ENCODE measurements around the gene CXCR6.

The CXCR6 gene

GRCh38 chr3:45943207-45943846 is at the start of gene CXCR6:
Gene CXCR6, plus strand, starts transcription at chr3:45943464. Its CDS starts 3,018 bp downstream, at chr3:45946482.
- H3K27ac Mint-ChIP-seq (ENCODE audit: low read depth), result peak within 1 kb of the TSS; percentile 93
- DNase-seq (ENCODE audit: low spot score in 2 of 2) (peak in 1 of 2 donors; percentile 22), ATAC-seq (replicated peaks; ENCODE audit: extremely low read depth, poor library complexity, severe bottlenecking) (peak; percentile 74)

DNA sequence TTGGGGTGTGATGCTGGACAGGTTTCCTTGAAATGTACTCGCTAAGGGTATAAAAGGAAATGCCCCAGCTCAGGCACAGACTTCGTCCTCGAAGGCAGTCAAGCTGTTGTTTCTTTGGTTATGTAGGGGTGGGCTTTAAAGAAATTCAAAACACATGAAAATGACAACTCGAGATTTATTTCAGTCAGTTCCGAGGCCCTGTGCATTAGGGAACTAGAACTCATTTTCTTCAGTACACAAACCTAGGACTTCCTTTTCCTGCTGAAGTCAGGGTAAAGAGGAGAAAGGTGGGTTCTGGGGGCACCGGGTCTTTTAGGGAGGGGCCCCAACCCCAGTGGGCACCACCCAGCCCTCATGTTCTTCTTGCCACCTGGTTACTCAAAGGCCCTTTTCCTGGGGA is 49.2 kb upstream of the CXCR6 start:
- no peaks in the 10 kb centered on the region for H3K27me3 Mint-ChIP-seq
- no peak overlapping the region for H3K27ac Mint-ChIP-seq (ENCODE audit: low read depth)
- no peak overlapping the region for H3K4me3 Mint-ChIP-seq
- ATAC-seq (replicated peaks; ENCODE audit: extremely low read depth, poor library complexity, severe bottlenecking) (no peak), DNase-seq (ENCODE audit: low spot score in 2 of 2) (no peak)
- H3K4me1 Mint-ChIP-seq, result peaks cover 10% of the 10 kb centered on the region
- peaks cover 1% of the 10 kb centered on the region for H3K36me3 Mint-ChIP-seq (ENCODE audit: insufficient read depth)
- no peaks in the 10 kb centered on the region for H3K9me3 Mint-ChIP-seq

More at GRCh38 chr3:45943207-45943846, at the start of gene CXCR6:
- Mint-ChIP-seq H3K9me3 (no peaks in the 10 kb centered on the region), H3K4me3 (peak within 1 kb of the TSS; percentile 71), H3K27me3 (no peaks in the 10 kb centered on the region), H3K36me3 (ENCODE audit: insufficient read depth) (peaks cover 22% of the 10 kb centered on the region), H3K4me1 (peaks cover 90% of the 10 kb centered on the region)

DNA sequence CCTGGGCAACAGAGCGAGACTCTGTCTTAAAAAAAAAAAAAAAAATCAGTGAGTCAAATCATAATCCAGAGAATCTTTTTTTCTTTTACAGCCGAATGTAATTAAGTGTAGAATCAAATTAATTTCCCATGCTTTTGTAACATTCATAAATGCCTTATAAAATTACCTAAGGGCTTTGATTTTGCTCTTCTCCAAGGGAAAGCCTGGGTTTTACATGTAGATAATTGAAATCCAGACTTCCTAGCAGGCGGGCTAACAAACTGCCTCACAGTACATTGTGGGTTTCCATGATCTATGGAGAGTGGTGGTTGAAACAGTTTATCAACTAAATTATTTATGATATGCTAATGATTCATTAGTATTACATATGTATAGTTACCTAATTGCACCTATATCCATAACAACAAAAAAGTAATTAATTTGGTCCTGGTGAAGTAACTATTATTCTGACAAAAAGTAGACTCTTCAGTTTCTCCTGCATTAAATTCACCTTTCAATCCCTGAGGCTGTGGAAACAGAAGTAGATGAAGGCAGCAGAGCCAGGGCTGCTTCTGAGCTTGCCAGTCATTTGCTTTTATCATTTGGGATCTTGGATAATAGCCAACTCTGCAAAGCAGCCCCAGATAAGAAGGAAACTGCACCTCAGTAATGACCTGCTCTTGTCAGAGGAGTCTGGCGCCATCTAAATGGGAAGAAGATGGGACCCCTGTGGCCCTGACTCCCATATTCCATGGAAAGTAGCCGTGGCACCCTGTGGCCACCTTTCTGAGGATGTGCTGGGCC is 47.4 kb upstream of the CXCR6 start:
- no peak overlapping the region for H3K27ac Mint-ChIP-seq (ENCODE audit: low read depth)
- DNase-seq (ENCODE audit: low spot score in 2 of 2) (no peak), ATAC-seq (replicated peaks; ENCODE audit: extremely low read depth, poor library complexity, severe bottlenecking) (no peak)
- no peaks in the 10 kb centered on the region for H3K9me3 Mint-ChIP-seq
- peaks cover 1% of the 10 kb centered on the region for H3K36me3 Mint-ChIP-seq (ENCODE audit: insufficient read depth)
- peaks cover 10% of the 10 kb centered on the region for H3K4me1 Mint-ChIP-seq
- no peak overlapping the region for H3K4me3 Mint-ChIP-seq
- no peaks in the 10 kb centered on the region for H3K27me3 Mint-ChIP-seq

GRCh38 chr3:45896956-45897355 is 46.3 kb upstream of the CXCR6 start:
- no peak for ATAC-seq (replicated peaks; ENCODE audit: extremely low read depth, poor library complexity, severe bottlenecking)
- Mint-ChIP-seq H3K9me3 (no peaks in the 10 kb centered on the region), H3K4me1 (peaks cover 10% of the 10 kb centered on the region), H3K4me3 (no peak overlapping the region), H3K27me3 (no peaks in the 10 kb centered on the region), H3K27ac (ENCODE audit: low read depth) (no peak overlapping the region), H3K36me3 (ENCODE audit: insufficient read depth) (peaks cover 1% of the 10 kb centered on the region)
- DNase-seq (ENCODE audit: low spot score in 2 of 2), result no peak

DNA sequence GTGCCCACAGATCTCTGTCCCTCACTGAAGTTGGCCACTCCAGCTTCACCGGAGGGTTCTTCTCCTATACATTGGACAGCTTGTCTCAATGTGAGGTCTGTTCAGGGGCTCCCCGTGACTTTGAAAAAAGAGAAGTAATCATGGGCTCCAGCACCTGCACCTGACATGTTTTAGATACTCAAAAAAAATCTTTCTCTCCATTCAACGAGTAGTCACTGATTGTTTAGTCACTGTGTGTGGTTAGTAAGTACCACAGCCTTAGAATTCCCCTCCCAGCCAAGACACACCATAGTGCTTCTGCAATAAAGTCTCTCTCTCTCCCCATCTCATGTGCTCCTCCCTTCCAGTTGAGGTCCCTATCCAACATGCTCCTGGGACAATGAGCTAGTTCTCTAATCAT is 38.3 kb upstream of the CXCR6 start:
- Mint-ChIP-seq H3K27ac (ENCODE audit: low read depth) (peak overlapping the region; percentile 35), H3K9me3 (no peaks in the 10 kb centered on the region), H3K36me3 (ENCODE audit: insufficient read depth) (peaks cover 7% of the 10 kb centered on the region), H3K4me3 (no peak overlapping the region), H3K27me3 (no peaks in the 10 kb centered on the region), H3K4me1 (peaks cover 24% of the 10 kb centered on the region)
- ATAC-seq (replicated peaks; ENCODE audit: extremely low read depth, poor library complexity, severe bottlenecking), result no peak
- no peak for DNase-seq (ENCODE audit: low spot score in 2 of 2)

DNA sequence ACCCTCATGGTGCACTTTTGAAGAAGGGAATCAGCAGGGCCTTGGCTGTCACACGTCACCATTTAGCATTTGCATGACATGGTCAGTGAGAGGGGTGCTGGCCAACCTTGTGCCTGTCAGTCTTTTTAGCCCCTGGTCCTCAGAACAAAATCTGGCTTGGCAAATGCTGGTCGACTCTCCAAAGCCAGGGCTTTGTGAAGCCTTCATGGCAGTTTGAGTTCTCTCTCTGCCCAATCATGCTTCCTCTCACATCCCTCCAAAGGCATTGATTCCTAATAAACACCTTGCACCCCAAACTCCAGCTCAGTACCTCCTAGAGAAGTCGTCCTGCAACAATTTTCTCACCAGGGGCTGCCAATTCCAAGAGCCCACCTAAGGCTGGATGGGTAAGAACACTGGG is 37.5 kb upstream of the CXCR6 start:
- Mint-ChIP-seq H3K9me3 (no peaks in the 10 kb centered on the region), H3K4me1 (peaks cover 29% of the 10 kb centered on the region), H3K27me3 (no peaks in the 10 kb centered on the region), H3K36me3 (ENCODE audit: insufficient read depth) (peaks cover 7% of the 10 kb centered on the region), H3K4me3 (no peak overlapping the region), H3K27ac (ENCODE audit: low read depth) (no peak overlapping the region)
- ATAC-seq (replicated peaks; ENCODE audit: extremely low read depth, poor library complexity, severe bottlenecking), result no peak
- DNase-seq (ENCODE audit: low spot score in 2 of 2), result no peak

GRCh38 chr3:45906681-45907407 is 36.4 kb upstream of the CXCR6 start:
- Mint-ChIP-seq H3K27me3 (no peaks in the 10 kb centered on the region), H3K36me3 (ENCODE audit: insufficient read depth) (peaks cover 8% of the 10 kb centered on the region), H3K27ac (ENCODE audit: low read depth) (no peak overlapping the region), H3K4me3 (no peak overlapping the region), H3K4me1 (peaks cover 29% of the 10 kb centered on the region), H3K9me3 (no peaks in the 10 kb centered on the region)
- ATAC-seq (replicated peaks; ENCODE audit: extremely low read depth, poor library complexity, severe bottlenecking) (no peak), DNase-seq (ENCODE audit: low spot score in 2 of 2) (no peak)

- Mint-ChIP-seq H3K27me3 (no peaks in the 10 kb centered on the region), H3K36me3 (ENCODE audit: insufficient read depth) (peaks cover 8% of the 10 kb centered on the region), H3K9me3 (no peaks in the 10 kb centered on the region), H3K27ac (ENCODE audit: low read depth) (peak overlapping the region; percentile 33), H3K4me1 (peaks cover 29% of the 10 kb centered on the region), H3K4me3 (peak overlapping the region; percentile 10)
- DNase-seq (ENCODE audit: low spot score in 2 of 2), result peak in 1 of 2 donors; percentile 19
- peak; percentile 97 for ATAC-seq (replicated peaks; ENCODE audit: extremely low read depth, poor library complexity, severe bottlenecking)
Measured at GRCh38 chr3:45907769-45908705, 35.2 kb upstream of the CXCR6 start.

DNA sequence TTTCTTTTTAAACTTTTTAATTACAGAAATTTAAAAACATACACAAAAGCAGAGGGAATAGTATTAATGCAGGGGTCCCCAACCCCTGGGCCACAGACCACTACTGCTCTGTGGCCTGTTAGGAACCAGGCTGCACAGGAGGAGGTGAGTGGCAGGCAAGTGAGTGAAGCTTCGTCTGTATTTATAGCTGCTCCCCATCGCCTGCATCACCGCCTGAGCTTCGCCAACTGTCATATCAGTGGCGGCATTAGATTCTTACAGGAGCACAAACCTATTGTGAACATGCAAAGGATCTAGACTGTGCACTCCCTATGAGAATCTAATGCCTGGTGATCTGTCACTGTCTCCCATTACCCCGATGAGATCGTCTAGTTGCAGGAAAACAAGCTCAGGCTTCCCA is 34.5 kb upstream of the CXCR6 start:
- no peaks in the 10 kb centered on the region for H3K9me3 Mint-ChIP-seq
- DNase-seq (ENCODE audit: low spot score in 2 of 2) (no peak), ATAC-seq (replicated peaks; ENCODE audit: extremely low read depth, poor library complexity, severe bottlenecking) (no peak)
- peak overlapping the region; percentile 33 for H3K27ac Mint-ChIP-seq (ENCODE audit: low read depth)
- H3K4me3 Mint-ChIP-seq, result peak overlapping the region; percentile 10
- H3K36me3 Mint-ChIP-seq (ENCODE audit: insufficient read depth), result peaks cover 8% of the 10 kb centered on the region
- no peaks in the 10 kb centered on the region for H3K27me3 Mint-ChIP-seq
- H3K4me1 Mint-ChIP-seq, result peaks cover 29% of the 10 kb centered on the region

DNA sequence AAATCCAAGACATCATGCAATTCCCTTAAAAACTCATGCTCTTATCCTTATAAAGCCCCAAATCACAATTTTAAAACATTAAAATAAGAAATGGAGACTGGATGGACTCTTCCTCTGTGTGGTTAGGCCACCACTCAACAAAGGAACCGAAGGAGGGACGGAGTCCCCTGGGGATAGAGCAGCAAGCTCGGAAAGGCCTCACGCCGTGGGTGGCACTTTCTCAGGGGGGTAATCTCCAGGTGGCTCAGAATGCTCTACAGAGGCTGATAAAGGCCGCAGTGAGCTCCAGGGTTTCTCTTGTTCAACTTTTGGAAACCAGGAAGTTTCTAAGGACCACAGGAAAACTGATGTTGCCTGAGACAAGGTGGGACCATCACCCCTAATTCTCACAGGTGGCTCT is 33.7 kb upstream of the CXCR6 start:
- Mint-ChIP-seq H3K4me1 (peaks cover 31% of the 10 kb centered on the region), H3K4me3 (no peak overlapping the region), H3K27ac (ENCODE audit: low read depth) (no peak overlapping the region), H3K9me3 (no peaks in the 10 kb centered on the region), H3K27me3 (no peaks in the 10 kb centered on the region), H3K36me3 (ENCODE audit: insufficient read depth) (peaks cover 8% of the 10 kb centered on the region)
- DNase-seq (ENCODE audit: low spot score in 2 of 2) (no peak), ATAC-seq (replicated peaks; ENCODE audit: extremely low read depth, poor library complexity, severe bottlenecking) (no peak)

- ATAC-seq (replicated peaks; ENCODE audit: extremely low read depth, poor library complexity, severe bottlenecking) (no peak), DNase-seq (ENCODE audit: low spot score in 2 of 2) (no peak)
- Mint-ChIP-seq H3K36me3 (ENCODE audit: insufficient read depth) (peaks cover 11% of the 10 kb centered on the region), H3K4me1 (peaks cover 44% of the 10 kb centered on the region), H3K27ac (ENCODE audit: low read depth) (no peak overlapping the region), H3K9me3 (no peaks in the 10 kb centered on the region), H3K4me3 (no peak overlapping the region), H3K27me3 (no peaks in the 10 kb centered on the region)
Measured at GRCh38 chr3:45910892-45911291, 32.4 kb upstream of the CXCR6 start.

All from central memory CD8-positive, alpha-beta T cell (primary cell).